Activated CD8-positive, alpha-beta memory T cell treated with anti-CD3 and anti-CD28 coated beads, Interleukin-2, amount 50 U/mL, for 1 hour (primary cell): ENCODE data around the gene AGT.
"Not testable (repeated sequence)": the region's sequence is repeated elsewhere in the genome, so short reads cannot be mapped to it uniquely, and the experiment has no call there.

Experiments used
- DNase-seq: peaks from one replicate; pipeline ENCODE4 v3.0.0-alpha.2; 2020; ENCODE audit errors: extremely low read depth

Gene AGT

DNA sequence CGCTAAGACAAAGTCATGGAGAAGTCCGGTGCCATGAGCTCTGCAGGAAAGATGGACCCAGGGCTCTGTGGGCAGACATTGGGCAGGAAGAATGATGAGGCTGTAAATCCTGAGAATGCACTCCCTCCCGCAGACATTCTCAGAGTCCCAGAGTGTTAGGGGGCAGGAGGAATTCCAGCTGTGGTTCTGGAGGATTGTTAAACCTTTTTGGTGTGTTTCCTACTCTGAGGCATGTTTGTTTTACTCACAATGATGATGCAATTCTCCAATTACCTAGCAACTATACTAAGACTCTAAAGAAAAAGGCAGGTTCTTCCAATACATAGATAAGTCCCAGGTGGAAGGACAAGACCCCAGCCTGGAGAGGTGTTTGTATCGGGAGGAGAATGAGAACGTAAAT lies 30.5 kb upstream of the AGT start:
- no peak for DNase-seq

DNA sequence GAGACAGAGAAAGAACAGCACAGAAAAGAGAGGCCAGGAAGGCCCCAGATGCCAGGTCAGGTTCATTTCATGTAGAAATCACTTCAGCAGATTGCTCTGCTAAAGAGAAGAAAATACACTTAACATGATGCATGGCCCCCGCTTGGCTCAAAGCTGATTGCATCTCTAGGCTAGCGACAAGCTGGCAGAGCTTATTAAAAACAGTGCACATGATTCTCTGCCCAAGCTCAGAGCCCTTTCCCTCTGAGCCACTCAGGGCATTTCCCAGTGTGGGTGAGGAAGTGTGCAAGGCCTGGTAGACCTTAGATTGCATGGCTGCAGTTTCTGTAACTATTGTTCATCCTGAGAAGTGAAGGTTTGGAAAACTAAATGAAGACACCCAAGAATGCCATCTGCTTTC lies 30.0 kb upstream of the AGT start:
- DNase-seq, result no peak

DNA sequence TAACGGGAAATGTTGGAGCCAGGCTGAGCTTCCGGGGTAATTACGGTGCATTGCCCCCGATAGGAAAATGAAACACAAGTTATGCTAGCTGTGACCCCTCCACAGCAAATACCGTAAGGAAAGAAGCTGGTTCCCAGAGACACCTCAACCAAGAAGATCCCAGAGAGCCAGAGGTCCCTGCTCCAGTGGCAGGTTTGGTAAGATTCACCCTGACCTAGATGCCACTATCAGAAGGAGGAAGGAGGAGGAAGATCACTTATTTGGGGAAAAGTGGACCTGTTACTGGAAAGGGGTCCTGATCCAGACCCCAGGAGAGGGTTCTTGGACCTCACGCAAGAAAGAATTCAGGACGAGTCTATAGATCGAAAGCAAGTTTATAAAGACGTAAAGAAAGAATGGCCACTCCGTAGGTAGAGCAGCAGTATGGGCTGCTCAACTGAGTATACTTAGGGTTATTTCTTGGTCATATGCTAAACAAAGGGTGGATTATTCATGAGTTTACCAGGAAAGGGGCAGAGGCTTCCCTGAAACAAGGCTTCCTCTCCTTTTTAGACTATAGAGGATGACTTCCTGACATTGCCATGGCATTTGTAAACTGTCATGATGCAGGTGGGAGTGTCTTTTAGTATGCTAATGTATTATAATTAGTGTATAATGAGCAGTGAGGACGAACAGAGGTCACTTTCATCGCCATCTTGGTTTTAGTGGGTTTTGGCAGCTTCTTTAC lies 25.8 kb upstream of the AGT start:
- no peak for DNase-seq

- DNase-seq, result no peak
Measured at GRCh38 chr1:230737622-230738262, 23.8 kb upstream of the AGT start.

- no peak for DNase-seq
Measured at GRCh38 chr1:230735447-230735846, 21.5 kb upstream of the AGT start.

GRCh38 chr1:230730977-230731376 lies 17.1 kb upstream of the AGT start:
- DNase-seq, result no peak

GRCh38 chr1:230728710-230729392 lies 14.9 kb upstream of the AGT start:
- no peak for DNase-seq

GRCh38 chr1:230725256-230726012 lies 11.5 kb upstream of the AGT start:
- DNase-seq, result no peak

DNA sequence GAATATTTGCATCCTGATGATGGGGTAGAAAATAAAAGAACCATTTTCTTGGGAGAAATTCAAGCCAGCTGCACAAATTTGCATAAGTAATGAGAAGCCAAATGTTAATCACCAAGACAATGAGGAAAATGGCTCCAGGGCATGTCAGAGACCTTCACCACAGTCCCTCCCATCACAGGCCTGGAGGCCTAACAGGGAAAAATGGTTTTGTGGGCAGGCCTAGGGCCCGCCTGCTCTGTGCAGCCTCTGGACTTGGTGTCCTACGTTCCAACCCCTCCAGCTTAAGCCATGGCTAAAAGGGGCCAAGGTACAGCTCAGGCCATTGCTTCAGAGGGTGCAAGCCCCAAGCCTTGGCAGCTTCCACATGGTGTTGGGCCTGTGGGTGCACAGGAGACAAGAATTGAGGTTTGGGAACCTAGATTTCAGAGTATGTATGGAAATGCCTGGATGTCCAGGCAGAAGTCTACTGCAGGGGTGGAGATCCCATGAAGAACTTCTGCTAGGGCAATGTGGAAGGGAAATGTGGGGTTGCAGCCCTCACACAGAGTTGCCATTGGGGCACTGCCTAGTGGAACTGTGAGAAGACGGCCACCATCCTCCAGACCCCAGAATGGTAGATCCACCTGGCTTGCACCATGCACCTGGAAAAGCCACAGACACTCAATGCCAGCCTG lies 8.1 kb upstream of the AGT start:
- DNase-seq, result not testable (repeated sequence)

DNA sequence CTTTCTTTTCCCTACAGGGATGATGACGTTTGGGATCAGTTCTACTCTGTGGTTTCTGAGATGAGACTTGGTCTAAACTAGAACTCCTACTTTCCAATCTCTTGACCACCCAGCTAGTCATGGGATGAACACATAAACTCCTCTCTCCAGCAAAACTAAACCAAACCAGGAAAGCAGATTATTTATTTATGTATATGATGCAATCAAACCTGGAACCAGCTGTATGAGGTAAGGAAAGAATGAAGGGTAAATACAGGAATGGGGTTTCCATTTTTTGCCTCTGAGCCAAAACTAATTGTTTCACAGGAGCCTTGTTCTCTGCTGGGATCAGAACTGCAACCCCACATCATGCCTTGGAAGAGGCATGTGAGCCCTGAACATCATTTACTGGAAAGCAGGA lies 3.3 kb upstream of the AGT start:
- DNase-seq, result no peak

- DNase-seq, result not testable (repeated sequence)
Measured at GRCh38 chr1:230716453-230716852, 2.5 kb upstream of the AGT start.

DNA sequence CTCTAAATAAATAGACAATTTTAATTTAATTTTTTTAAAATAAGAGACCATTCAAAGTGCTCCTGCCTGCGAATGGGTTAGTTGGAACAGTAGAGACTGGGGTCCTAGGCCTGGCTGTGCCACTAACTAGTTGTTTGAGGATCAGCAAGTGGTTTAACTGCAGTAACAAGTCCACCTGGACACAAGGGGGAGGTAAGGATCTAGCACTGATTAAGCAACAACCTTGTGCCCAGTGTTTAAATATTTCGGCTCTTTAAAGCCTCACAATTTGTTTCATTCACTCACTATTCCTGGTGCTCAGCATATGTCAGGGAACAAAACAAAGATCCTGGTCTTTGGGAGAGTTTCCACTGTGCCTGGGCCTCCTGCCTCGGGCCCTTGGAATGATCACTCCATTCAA lies 1.6 kb upstream of the AGT start:
- DNase-seq, result no peak

- DNase-seq, result no peak
Measured at GRCh38 chr1:230713547-230713914, 391 bp downstream of the AGT start.

GRCh38 chr1:230713138-230713537 lies 784 bp downstream of the AGT start:
- no peak for DNase-seq

- no peak for DNase-seq
Measured at GRCh38 chr1:230712470-230712942, 1.4 kb downstream of the AGT start.

DNA sequence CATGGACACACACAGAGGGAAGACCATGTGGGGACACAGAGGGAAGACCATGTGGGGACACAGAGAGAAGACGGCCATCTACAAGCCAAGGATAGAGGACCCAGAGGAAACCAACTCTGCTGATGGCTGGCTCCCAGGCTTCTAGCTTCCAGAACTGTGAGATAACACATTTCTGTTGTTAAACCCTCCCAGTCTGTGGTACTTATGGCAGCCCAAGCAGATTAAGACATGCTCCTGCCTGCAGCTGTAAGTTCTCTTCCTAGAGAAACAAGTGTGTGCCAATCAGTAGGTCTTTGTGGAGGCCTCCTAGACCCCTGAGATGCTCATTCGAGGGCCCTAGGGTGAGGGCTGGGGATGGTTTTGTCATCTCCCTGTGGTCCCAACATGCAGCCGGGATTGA lies 2.7 kb downstream of the AGT start:
- DNase-seq, result no peak

- no peak for DNase-seq
Measured at GRCh38 chr1:230710543-230710904, 3.4 kb downstream of the AGT start.

DNA sequence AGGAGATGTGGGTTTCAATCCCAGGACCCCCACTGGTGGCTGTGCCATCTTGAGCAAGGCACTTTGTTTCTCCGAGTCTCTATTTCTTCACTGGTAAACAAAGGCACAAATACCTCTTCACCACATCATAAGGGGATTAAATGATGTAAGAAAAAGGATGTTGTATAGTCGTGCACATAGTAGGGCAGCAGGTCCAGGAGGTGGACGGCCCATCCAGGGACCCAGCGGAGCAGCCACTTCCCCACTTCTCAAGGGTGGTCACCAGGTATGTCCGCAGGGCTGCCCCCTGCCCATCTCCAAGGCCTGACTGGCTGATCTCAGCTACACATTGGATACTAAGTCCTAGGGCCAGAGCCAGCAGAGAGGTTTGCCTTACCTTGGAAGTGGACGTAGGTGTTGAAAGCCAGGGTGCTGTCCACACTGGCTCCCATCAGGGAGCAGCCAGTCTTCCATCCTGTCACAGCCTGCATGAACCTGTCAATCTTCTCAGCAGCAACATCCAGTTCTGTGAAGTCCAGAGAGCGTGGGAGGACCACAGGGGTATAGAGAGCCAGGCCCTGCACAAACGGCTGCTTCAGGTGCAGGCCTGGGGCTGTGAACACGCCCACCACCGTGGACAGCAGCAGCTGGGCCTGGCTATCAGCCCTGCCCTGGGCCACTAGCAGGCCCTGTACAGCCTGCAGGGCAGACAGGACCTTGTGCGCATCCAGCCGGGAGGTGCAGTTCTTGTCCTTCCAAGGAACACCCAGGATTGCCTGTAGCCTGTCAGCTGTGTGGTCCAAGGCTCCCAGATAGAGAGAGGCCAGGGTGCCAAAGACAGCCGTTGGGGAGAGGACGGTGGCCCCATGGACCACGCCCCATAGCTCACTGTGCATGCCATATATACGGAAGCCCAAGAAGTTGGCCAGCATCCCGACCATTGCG lies 4.0 kb downstream of the AGT start:
- DNase-seq, result no peak

DNA sequence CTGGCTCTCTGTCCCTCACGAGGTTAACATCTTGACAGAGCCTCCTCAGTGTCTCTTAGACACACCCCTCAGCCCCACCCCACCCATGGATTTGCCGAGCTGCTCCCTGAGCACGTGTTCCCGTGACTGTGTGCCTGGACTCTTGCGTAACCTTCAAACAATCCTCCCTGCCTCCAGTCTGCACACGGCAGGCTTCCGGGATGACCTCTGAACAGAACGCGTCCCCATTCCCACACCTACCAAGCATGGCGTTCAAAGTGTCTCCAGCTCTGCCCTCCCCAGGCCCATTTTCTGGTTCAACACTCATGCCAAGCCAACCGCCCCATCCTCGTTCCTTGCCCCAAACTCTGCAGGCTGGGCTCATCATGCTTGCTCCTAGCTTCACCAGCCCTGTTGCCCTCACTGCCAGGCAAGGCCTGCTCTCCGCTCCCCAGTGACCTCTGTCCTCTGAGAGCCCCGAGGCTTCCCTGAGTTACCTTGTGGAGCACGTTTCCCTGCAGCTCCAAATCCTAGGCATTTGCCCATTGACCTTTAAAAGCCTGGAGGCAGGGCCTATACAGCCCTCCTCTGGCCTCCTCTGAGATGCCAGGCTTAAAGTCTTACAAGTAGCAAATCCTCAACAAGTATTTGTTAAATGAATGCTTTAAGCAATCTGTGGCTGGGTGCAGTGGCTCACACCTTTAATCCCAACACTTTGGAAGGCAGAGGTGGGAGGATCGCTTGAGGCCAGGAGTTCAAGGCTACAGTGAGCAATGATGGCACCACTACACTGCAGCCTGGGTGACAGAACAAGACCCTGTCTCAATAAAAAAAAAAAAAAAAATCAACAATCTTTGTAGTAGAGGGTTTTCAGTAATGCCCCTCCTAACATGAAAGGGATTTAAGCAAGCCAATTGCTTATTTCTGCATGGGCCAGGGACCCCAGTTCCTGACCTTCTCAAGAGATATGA lies 5.0 kb downstream of the AGT start:
- DNase-seq, result no peak
